ENCODE measurements around the gene IMPDH1.
"Not testable (repeated sequence)": the region's sequence is repeated elsewhere in the genome, so short reads cannot be mapped to it uniquely, and the experiment has no call there.

The IMPDH1 gene

GRCh38 chr7:128409596-128410450 lies at the start of gene IMPDH1:
TSS of gene IMPDH1 (minus strand) at chr7:128409982. CDS start at chr7:128409901, 81 bp downstream.
- peak; percentile 72 to 91 (median 74) for DNase-seq (ENCODE audit: low read depth in 3 of 3)

GRCh38 chr7:128459394-128459878 lies 49.7 kb upstream of the IMPDH1 start:
- peak in 2 of 3 experiments; percentile 48 to 57 for DNase-seq (ENCODE audit: low read depth in 3 of 3)

GRCh38 chr7:128458956-128459355 lies 49.2 kb upstream of the IMPDH1 start:
- no peak for DNase-seq (ENCODE audit: low read depth in 3 of 3)

- DNase-seq (ENCODE audit: low read depth in 3 of 3): not testable (repeated sequence)
Measured at GRCh38 chr7:128457385-128457784, 47.6 kb upstream of the IMPDH1 start.

- DNase-seq (ENCODE audit: low read depth in 3 of 3): no peak
Measured at GRCh38 chr7:128456255-128456725, 46.5 kb upstream of the IMPDH1 start.

GRCh38 chr7:128455543-128456254 lies 45.9 kb upstream of the IMPDH1 start, which contains the start of gene HILPDA:
TSS of gene HILPDA (plus strand) at chr7:128455878. CDS start at chr7:128457269, 1,391 bp downstream.
- DNase-seq (ENCODE audit: low read depth in 3 of 3): peak; percentile 88 to 94 (median 92)

- DNase-seq (ENCODE audit: low read depth in 3 of 3): no peak
Measured at GRCh38 chr7:128454808-128455542, 45.2 kb upstream of the IMPDH1 start.

GRCh38 chr7:128453836-128454804 lies 44.3 kb upstream of the IMPDH1 start:
- no peak for DNase-seq (ENCODE audit: low read depth in 3 of 3)

GRCh38 chr7:128452552-128452951 lies 42.8 kb upstream of the IMPDH1 start:
- no peak for DNase-seq (ENCODE audit: low read depth in 3 of 3)

GRCh38 chr7:128450913-128451312 lies 41.1 kb upstream of the IMPDH1 start:
- no peak for DNase-seq (ENCODE audit: low read depth in 3 of 3)

- DNase-seq (ENCODE audit: low read depth in 3 of 3): no peak
Measured at GRCh38 chr7:128450409-128450808, 40.6 kb upstream of the IMPDH1 start.

- no peak for DNase-seq (ENCODE audit: low read depth in 3 of 3)
Measured at GRCh38 chr7:128448751-128449302, 39.0 kb upstream of the IMPDH1 start.

GRCh38 chr7:128447941-128448564 lies 38.3 kb upstream of the IMPDH1 start:
- no peak for DNase-seq (ENCODE audit: low read depth in 3 of 3)

GRCh38 chr7:128446306-128446705 lies 36.5 kb upstream of the IMPDH1 start:
- DNase-seq (ENCODE audit: low read depth in 3 of 3): no peak

GRCh38 chr7:128443831-128444600 lies 34.2 kb upstream of the IMPDH1 start:
- no peak for DNase-seq (ENCODE audit: low read depth in 3 of 3)

- no peak for DNase-seq (ENCODE audit: low read depth in 3 of 3)
Measured at GRCh38 chr7:128442356-128442755, 32.6 kb upstream of the IMPDH1 start.

GRCh38 chr7:128437426-128438332 lies 27.9 kb upstream of the IMPDH1 start:
- no peak for DNase-seq (ENCODE audit: low read depth in 3 of 3)

GRCh38 chr7:128435327-128435686 lies 25.5 kb upstream of the IMPDH1 start:
- no peak for DNase-seq (ENCODE audit: low read depth in 3 of 3)

All from stimulated activated CD4-positive, alpha-beta T cell treated with anti-CD3 and anti-CD28 coated beads, TNF-alpha, amount 100 ng/mL, for 24 hours (primary cell).